HTR-8/SVneo (cell line): Measurements from ENCODE around the gene CACNA2D3.
A peak's percentile ranks its signal among the peaks of the same experiment; 100 is the strongest.

Experiments used
- DNase-seq: peaks from one replicate; pipeline ENCODE4 v3.0.0; 2011; ENCODE audit warnings: low spot score, mixed read lengths; ENCODE audit not compliant: insufficient read length
- FAIRE-seq: peaks from 2 replicates; lab custom pipeline; 2011; peaks lifted over from hg19 to GRCh38; lab: Jason Lieb, UNC

CACNA2D3 gene

GRCh38 chr3:54125300-54125699 is 2.9 kb downstream of the CACNA2D3 start:
- no peak for FAIRE-seq
- no peak for DNase-seq

DNA sequence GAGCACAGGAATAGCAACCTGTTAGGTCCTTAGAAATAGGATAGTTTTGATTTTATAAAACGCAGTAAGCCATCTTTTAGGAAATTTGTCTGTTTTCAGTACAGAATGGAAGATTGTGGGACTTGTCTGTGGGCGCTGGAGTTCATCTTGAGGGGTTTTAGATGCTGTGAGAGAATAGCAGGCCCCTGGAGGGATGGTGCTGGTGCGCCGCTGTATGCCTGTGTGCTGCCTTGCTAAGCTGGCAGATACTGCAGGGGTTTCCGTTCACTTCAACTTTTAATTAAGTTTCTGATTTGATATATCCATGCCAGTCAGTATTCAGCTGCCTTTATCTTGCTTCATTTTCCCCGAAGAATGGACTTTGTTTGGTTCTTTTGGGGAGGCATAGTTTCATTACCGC is 4.2 kb downstream of the CACNA2D3 start:
- DNase-seq (no peak), FAIRE-seq (no peak)

GRCh38 chr3:54127499-54128056 is 5.2 kb downstream of the CACNA2D3 start:
- no peak for DNase-seq
- no peak for FAIRE-seq

DNA sequence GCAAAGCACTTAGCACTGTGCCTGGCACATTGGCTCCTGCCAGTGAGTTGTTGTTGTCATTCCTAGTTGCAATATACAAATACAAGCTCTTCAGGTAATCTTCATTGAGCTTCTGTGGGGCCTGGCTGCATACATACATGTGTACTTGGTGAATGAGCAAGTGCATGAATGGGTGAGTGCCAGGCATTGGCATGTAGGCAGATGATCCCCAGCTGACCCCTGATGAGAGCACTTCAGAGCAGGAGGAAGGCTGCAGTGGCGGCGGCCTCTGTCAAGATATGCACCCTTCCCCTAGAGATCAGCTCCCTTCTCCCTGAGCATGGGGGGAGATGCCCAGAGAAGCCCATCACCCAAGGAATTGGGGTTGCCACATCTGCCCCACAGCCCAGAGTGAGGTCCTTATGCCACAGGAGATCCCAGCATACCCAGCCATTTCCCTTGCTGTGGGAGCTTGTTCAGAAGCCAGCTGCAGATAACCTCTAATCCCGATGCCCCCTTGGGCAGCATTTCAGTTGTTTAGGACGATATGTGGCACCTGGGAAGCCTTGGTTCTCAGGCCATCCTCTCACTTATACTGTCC is 8.8 kb downstream of the CACNA2D3 start:
- FAIRE-seq (no peak), DNase-seq (no peak)

GRCh38 chr3:54131890-54132289 is 9.5 kb downstream of the CACNA2D3 start:
- DNase-seq = no peak
- FAIRE-seq = no peak

- DNase-seq (no peak), FAIRE-seq (no peak)
Measured at GRCh38 chr3:54132685-54133084, 10.3 kb downstream of the CACNA2D3 start.

GRCh38 chr3:54133196-54133595 is 10.8 kb downstream of the CACNA2D3 start:
- DNase-seq = no peak
- no peak for FAIRE-seq

DNA sequence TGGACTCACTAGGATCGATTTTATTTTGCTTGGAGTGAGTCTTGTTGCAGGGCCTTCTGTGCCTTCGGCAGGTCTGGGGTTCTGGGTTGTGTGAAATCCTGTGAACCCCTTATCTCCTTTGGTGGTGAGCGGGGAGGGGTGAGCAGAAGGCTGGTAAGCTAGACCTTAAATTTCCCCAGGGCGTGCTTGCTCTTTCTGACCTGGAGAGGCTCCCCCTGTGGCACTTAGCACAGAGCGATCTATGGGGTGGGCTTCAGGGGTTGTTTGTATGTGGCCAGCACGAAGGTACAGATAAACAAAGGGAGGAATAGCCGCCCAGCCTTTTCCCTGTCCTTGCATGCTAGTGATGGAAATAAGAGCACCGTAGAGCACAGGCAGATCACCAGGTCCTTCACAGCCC is 11.8 kb downstream of the CACNA2D3 start:
- no peak for FAIRE-seq
- DNase-seq = no peak

DNA sequence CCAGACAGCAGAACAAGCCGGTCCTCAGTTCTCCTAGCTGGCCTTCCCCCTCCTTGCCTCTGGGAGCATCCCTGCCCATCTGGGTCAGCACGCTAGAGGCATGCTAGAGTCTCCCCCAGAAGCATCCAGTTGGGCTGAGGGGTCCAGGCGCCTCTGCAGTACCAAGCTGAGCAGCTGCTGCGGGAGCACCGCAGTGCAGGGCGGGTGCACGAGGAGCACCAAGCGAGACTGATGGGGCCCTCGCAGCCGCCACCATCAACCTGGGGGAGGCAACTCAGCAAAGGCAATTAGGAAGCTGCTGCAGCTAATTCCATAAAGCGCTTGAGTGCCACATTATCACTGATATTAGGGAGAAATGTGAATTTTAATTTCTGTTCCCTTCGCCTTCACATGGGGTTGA is 12.4 kb downstream of the CACNA2D3 start:
- DNase-seq = no peak
- FAIRE-seq = no peak

GRCh38 chr3:54137311-54137710 is 15.0 kb downstream of the CACNA2D3 start:
- DNase-seq (no peak), FAIRE-seq (no peak)

- DNase-seq (no peak), FAIRE-seq (no peak)
Measured at GRCh38 chr3:54138937-54139547, 16.7 kb downstream of the CACNA2D3 start.

GRCh38 chr3:54139630-54140029 is 17.3 kb downstream of the CACNA2D3 start:
- FAIRE-seq (no peak), DNase-seq (no peak)

DNA sequence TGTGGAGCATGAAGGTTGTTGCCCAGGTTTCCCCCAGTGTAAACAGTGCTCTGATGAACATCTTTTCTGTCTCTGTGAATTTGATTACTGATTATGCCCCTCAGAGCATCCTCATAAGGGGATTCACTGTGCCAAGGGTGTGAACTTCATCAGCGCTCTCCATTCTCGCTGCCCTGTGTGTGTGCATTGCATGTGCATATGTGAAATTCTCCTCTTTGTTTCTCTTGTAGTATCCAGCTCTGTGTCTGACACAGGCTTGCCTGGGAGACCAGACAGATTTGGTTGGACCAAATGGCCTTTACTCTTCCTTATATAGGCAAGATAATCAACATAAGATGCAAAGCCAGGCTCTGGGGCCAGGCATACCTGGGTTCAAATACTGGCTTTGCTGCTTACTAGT is 21.9 kb downstream of the CACNA2D3 start:
- FAIRE-seq (no peak), DNase-seq (no peak)

DNA sequence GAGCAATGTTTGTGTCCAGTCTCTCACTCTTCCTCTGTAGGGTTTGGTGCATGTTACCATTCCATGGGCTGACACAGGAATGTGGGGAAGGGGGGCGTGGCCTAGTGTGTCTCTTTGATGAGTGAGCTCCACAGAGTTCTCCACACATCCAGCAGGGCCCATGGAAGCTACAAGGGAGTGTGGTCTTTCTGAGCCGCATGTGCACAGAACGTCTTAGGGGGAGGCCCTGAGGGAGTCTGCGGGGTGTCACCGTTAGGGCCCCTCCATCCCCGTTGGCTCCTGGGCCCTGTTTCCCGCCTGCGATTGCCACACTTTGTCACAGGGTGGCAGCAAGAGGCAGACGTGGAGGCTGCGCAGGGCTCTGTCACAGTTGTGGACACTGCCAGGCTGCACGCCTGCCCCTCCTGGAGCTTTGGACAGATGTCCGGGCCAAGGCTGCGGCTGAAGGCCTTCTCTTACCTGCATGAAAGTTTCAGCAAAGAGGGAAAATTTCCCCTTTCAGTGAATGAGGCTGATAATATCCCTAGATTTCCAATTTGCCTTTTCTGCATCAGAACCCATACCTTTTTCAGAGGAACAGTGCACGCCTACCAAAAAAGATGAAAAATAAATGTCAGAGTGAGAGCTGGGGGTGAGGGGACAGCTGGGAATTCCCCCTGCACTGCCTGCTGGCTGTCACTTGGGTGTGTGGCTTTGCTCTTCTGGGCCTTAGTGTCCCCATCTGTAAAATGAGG is 24.3 kb downstream of the CACNA2D3 start:
- peak; percentile 24 for DNase-seq
- FAIRE-seq = no peak

DNA sequence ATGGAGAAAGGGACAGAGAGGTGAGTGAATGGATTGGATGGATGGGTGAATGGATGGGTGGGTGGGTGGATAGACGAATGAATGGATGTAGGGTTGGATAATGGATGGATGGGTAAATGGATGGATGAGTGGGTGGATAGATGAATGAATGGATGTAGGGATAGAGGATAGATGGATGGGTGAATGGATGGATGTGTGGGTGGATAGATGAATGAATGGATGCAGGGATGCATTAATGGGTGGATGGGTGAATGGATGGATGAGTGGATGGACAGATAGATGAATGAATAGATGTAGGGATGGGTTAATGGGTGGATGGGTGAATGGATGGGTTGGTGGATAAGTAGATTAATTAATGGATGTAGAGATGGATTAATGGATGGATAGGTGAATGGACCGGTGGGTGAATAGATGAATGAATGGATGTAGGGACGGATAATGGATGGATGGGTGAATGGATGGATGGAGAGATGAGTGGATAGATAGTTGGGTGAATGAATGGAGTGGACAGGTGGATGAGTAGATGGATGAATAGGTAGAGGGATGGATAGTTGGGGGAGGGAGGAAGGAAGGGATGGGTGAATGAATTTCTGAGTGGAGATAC is 28.6 kb downstream of the CACNA2D3 start:
- DNase-seq (no peak), FAIRE-seq (no peak)

DNA sequence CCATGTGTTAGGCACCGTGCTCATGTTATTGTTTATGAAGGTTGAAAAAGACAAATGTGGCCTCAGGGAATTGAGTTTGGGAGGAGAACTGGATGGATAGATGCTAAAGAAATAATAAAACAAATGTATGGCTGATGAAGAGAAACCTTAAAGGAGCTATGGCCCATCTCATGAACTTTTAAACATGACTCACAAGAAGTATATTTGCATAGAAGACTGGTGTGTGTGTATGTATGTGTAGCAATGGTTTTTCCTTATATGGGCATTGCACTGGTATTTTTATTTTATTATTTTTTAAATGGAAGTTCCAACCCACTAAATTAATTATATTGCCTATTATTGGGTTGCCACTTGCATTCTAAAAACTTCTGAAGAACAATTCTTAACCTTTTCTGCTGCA is 31.1 kb downstream of the CACNA2D3 start:
- FAIRE-seq (no peak), DNase-seq (no peak)

DNA sequence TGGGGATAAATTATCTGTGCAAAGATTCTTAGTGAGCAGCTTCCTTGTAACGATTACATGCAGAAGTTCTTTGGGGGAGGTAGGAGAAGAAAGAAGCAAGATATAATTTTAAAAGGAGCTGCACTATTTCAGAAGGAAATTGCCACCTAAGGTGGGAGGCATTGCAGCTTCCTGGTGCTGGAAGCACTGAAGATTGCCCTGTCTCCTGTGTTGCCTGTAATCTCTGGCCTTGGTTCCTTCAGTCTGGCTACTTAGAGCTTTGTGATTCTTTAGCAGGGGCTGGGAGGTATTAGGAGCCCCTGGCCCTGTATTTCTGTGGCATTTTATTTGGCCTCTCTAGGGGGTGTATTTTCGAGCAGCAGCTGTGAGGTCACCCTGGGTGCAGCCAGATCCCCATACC is 35.5 kb downstream of the CACNA2D3 start:
- no peak for FAIRE-seq

DNA sequence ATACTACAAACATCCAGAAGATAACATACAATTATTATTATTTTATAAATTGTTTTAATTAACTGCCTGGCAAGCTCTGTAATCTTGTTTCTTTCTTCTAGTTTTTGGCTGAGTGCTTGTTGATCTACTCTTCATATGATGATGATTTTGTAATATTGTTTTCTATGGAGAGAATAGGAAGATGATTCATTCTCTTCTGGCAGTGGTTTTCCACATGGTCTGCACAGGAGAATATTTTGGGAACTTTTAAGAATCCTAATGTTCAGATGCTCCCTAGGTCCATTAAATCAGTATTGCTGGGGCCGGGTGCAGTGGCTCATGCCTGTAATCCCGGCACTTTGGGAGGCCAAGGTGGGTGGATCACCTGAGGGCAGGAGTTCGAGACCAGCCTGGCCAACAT is 37.6 kb downstream of the CACNA2D3 start:
- no peak for FAIRE-seq
- DNase-seq = no peak

More for the DNA sequence above, 35.5 kb downstream of the CACNA2D3 start:
- no peak for DNase-seq

GRCh38 chr3:54163441-54163840 is 41.1 kb downstream of the CACNA2D3 start:
- FAIRE-seq (no peak), DNase-seq (no peak)

DNA sequence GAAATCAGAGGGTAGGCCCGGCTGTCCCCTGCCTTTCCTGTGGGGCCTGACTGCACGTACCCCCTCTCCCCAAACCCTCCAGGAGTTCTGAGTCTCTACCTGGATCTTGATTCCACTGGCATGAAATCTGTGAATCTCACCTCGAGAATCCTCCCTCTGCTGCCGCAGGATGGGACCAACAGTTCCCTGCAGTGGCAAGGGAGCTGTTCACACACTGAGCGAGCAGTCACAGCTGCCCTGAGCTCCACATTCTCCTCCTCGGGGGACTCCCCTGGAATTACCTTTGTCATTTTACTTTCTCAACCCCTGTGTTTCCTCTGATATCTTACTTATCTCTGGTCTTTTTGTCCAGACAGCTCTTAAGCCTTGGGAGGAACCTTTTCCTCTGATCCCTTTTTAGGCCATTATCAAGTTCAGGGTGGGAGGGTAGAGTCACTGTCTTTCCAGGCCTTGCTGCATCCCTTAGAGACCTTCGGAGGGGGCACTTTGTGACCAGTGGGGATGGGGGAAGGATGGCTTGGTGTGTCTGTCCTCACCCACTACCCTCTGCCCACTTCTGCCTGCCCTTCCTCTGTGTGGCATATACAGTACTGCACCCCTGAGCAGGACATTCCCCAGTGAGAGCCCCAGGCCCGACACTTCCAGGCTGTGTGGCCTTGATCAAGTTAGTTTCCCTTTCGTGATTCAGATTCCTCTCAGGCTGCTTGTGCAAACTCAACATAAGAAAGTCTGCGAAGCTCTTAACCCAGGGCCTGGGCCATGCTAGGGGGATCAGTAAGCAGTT is 42.0 kb downstream of the CACNA2D3 start:
- DNase-seq (no peak), FAIRE-seq (no peak)
